HepG2 (cell line): ENCODE data around the gene STK32C.

Experiments
- BHLHE40 ChIP-seq: IDR thresholded peaks from 2 replicates; pipeline ENCODE4 v1.6.1; 2011; ENCODE audit warnings: low read length, improper control_type of control experiment
- NFE2L2 ChIP-seq: fragments of 150-350 bp; IDR thresholded peaks from 2 replicates; pipeline ENCODE4 v1.6.1; 2014; ENCODE audit warnings: low read length
- POLR2AphosphoS2 ChIP-seq: IDR thresholded peaks from 2 replicates; pipeline ENCODE4 v1.6.1; 2011; ENCODE audit warnings: low read depth, low read length, improper control_type of control experiment
- ZNF766 ChIP-seq: sonication (generic); formaldehyde crosslinking; IDR thresholded peaks from 2 replicates; pipeline ENCODE4 v1.5.0; 2020; ENCODE audit warnings: missing genetic modification reagents, borderline replicate concordance
- TF ChIP-seq, protein P1 (sequence below): sonication (generic); formaldehyde crosslinking; IDR thresholded peaks from 2 replicates; pipeline ENCODE4 v1.5.0; 2020; ENCODE audit warnings: mild to moderate bottlenecking, missing genetic modification reagents, moderate library complexity
- TF ChIP-seq, protein P2 (sequence below): sonication (generic); formaldehyde crosslinking; IDR thresholded peaks from 2 replicates; pipeline ENCODE4 v1.8.0; 2022; ENCODE audit warnings: missing genetic modification reagents, mild to moderate bottlenecking, borderline replicate concordance

DNA sequence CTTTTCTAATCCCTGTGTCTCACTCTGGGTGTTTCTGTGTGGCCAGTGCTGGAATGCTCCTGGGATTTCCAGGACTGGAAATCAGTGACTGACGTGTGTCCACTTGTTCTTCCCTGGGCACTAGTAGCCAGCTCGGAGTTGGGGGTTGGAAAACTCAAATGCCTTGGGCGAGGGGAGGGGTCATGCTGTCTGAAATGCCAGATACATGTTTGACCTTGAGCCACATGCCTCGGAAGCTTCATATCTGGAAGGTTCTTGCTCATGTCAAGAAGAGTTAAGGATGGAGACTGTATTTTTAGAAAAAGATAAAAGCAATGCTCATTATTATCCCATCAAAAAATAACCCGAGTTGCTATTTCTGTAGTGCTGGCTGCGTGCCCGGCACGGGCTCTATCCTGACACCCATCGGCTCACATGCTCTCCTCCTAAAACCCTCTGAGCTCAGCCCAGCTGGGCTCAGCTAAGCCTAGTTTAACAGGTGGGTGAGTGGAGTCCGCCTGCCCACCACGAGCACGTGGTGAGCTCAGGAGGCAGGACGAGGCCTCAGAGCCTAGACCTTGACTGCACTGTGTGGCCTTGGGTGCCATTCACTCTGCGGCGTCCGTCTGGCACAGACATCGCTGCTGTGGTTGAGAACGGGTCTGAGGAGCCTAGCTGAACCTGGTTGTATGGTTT is 114.6 kb downstream of the STK32C start:
- TF ChIP-seq, protein P1, sequence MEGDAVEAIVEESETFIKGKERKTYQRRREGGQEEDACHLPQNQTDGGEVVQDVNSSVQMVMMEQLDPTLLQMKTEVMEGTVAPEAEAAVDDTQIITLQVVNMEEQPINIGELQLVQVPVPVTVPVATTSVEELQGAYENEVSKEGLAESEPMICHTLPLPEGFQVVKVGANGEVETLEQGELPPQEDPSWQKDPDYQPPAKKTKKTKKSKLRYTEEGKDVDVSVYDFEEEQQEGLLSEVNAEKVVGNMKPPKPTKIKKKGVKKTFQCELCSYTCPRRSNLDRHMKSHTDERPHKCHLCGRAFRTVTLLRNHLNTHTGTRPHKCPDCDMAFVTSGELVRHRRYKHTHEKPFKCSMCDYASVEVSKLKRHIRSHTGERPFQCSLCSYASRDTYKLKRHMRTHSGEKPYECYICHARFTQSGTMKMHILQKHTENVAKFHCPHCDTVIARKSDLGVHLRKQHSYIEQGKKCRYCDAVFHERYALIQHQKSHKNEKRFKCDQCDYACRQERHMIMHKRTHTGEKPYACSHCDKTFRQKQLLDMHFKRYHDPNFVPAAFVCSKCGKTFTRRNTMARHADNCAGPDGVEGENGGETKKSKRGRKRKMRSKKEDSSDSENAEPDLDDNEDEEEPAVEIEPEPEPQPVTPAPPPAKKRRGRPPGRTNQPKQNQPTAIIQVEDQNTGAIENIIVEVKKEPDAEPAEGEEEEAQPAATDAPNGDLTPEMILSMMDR = no peak
- TF ChIP-seq, protein P2, sequence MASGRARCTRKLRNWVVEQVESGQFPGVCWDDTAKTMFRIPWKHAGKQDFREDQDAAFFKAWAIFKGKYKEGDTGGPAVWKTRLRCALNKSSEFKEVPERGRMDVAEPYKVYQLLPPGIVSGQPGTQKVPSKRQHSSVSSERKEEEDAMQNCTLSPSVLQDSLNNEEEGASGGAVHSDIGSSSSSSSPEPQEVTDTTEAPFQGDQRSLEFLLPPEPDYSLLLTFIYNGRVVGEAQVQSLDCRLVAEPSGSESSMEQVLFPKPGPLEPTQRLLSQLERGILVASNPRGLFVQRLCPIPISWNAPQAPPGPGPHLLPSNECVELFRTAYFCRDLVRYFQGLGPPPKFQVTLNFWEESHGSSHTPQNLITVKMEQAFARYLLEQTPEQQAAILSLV = no peak
- TF ChIP-seq BHLHE40 = no peak
- no peak for TF ChIP-seq POLR2AphosphoS2
- TF ChIP-seq NFE2L2 = no peak
- no peak for TF ChIP-seq ZNF766 (CRISPR knock-in tag)
